ENCODE results near the gene FZD4.
A peak's percentile ranks its signal among the peaks of the same experiment; 100 is the strongest.
"Not testable (repeated sequence)": the region's sequence is repeated elsewhere in the genome, so short reads cannot be mapped to it uniquely, and the experiment has no call there.

FZD4 gene

GRCh38 chr11:86937193-86937806 lies 17.9 kb downstream of the FZD4 start:
- not testable (repeated sequence) for DNase-seq

- DNase-seq: no peak
Observed at GRCh38 chr11:86934926-86935579, 20.1 kb downstream of the FZD4 start.

GRCh38 chr11:86934582-86934900 lies 20.7 kb downstream of the FZD4 start:
- no peak for DNase-seq

- DNase-seq: no peak
Observed at GRCh38 chr11:86933891-86934581, 21.2 kb downstream of the FZD4 start.

GRCh38 chr11:86932924-86933875 lies 22.0 kb downstream of the FZD4 start:
- no peak for DNase-seq

- no peak for DNase-seq
Observed at GRCh38 chr11:86932259-86932585, 23.0 kb downstream of the FZD4 start.

- DNase-seq: no peak
Observed at GRCh38 chr11:86931548-86932258, 23.5 kb downstream of the FZD4 start.

GRCh38 chr11:86930957-86931547 lies 24.1 kb downstream of the FZD4 start:
- no peak for DNase-seq

GRCh38 chr11:86926975-86927374 lies 28.2 kb downstream of the FZD4 start:
- DNase-seq: no peak

- no peak for DNase-seq
Observed at GRCh38 chr11:86923999-86924766, 31.0 kb downstream of the FZD4 start.

- no peak for DNase-seq
Observed at GRCh38 chr11:86922225-86922624, 33.0 kb downstream of the FZD4 start.

GRCh38 chr11:86919557-86920210 lies 35.5 kb downstream of the FZD4 start:
- DNase-seq: peak; percentile 3 to 8

GRCh38 chr11:86918973-86919372 lies 36.2 kb downstream of the FZD4 start:
- no peak for DNase-seq

GRCh38 chr11:86918496-86918895 lies 36.7 kb downstream of the FZD4 start:
- DNase-seq: no peak

- no peak for DNase-seq
Observed at GRCh38 chr11:86917589-86917988, 37.6 kb downstream of the FZD4 start.

GRCh38 chr11:86916330-86916729 lies 38.9 kb downstream of the FZD4 start:
- no peak for DNase-seq

- DNase-seq: not testable (repeated sequence)
Observed at GRCh38 chr11:86915850-86916249, 39.3 kb downstream of the FZD4 start.

GRCh38 chr11:86914865-86915519 lies 40.2 kb downstream of the FZD4 start:
- DNase-seq: no peak

GRCh38 chr11:86912238-86912637 lies 43.0 kb downstream of the FZD4 start:
- DNase-seq: no peak

GRCh38 chr11:86910592-86910991 lies 44.6 kb downstream of the FZD4 start:
- DNase-seq: no peak

Data from AML-193 (cell line).